Suprapubic skin (tissue), 3 donors: ENCODE measurements around the gene BCL2A1.

Source experiments
- CTCF ChIP-seq, 2 donors: fragments of 200-600 bp in 1 of 2; fragments of 450-650 bp in 1 of 2; sonication (generic) in 1 of 2; IDR thresholded peaks; one replicate each; pipeline ENCODE4 v1.5.1; 2016 to 2019; ENCODE audit warnings: antibody characterized with exemption in 2 of 2, mild to moderate bottlenecking in 1 of 2, moderate library complexity in 1 of 2
- POLR2A ChIP-seq, 2 donors: fragments of 450-650 bp; IDR thresholded peaks; one replicate each; pipeline ENCODE4 v1.6.1; 2017; ENCODE audit warnings: antibody characterized with exemption in 2 of 2, mild to moderate bottlenecking in 2 of 2, moderate library complexity in 2 of 2

- no peak for TF ChIP-seq CTCF (IDR thresholded peaks at IDR 0.05)
- TF ChIP-seq POLR2A (IDR thresholded peaks at IDR 0.05) = no peak
These were observed 23.6 kb upstream of the BCL2A1 start for GRCh38 chr15:79994615-79995014.
